SK-MEL-5 (cell line): Measurements from ENCODE around the gene TBC1D12. TPM values are rescaled to one million over a fixed set of nuclear protein-coding genes. Genes with fewer than 3 reads are reported as not detected.
"Not testable (repeated sequence)": the region's sequence is repeated elsewhere in the genome, so short reads cannot be mapped to it uniquely, and the experiment has no call there.

Source experiments
- DNase-seq: peaks from one replicate; pipeline ENCODE4 v3.0.0-alpha.2; 2016; ENCODE audit warnings: low read depth, low spot score
- in situ Hi-C: cut with HindIII; loops from 2 replicates; pipeline ENCODE4 v1.10.0; 2016; ENCODE audit warnings: low sequenced_read_pairs, high pct_unique_total_duplicates, low pct_unique_long_range_greater_than_20kb
- polyA plus RNA-seq, 2 experiments: library from polyadenylated mRNA; depleted of rRNA; stranded (reverse); fragments of >200 nt; gene quantifications; 2 replicates each; pipeline ENCODE4 v1.2.3, GENCODE V29; 2015
- total RNA-seq: library from RNA; depleted of rRNA; stranded (reverse); fragments of >200 nt; shearing (Covaris generic); gene quantifications from 2 replicates; pipeline ENCODE4 v1.2.3, GENCODE V29; 2014; rRNA removed

Gene TBC1D12
- 9.6 TPM in 2 replicates for total RNA-seq
- polyA plus RNA-seq (2015; cell fraction: cytosol; rRNA removed), result 2.8 and 5.3 TPM in 2 replicates
- polyA plus RNA-seq (2015; cell fraction: nucleus; rRNA removed), result 5.7 and 16.4 TPM in 2 replicates

GRCh38 chr10:94402204-94402842 is at the start of gene TBC1D12:
Gene TBC1D12 (plus strand): TSS chr10:94402541. CDS start chr10:94402614, 73 bp downstream.
- in situ Hi-C loops, result no loop called here
- peak; percentile 93 for DNase-seq

- in situ Hi-C loops, result no loop called here
- DNase-seq, result no peak
Observed at GRCh38 chr10:94353336-94353735, 49.0 kb upstream of the TBC1D12 start.

- in situ Hi-C loops, result no loop called here
Observed at GRCh38 chr10:94355841-94356240, 46.5 kb upstream of the TBC1D12 start.

GRCh38 chr10:94357193-94357592 is 45.1 kb upstream of the TBC1D12 start:
- in situ Hi-C loops, result no loop called here
- no peak for DNase-seq

More at GRCh38 chr10:94355841-94356240, 46.5 kb upstream of the TBC1D12 start:
- DNase-seq, result no peak

- in situ Hi-C loops, result no loop called here
- no peak for DNase-seq
Observed at GRCh38 chr10:94358480-94358879, 43.9 kb upstream of the TBC1D12 start.

- in situ Hi-C loops, result no loop called here
- peak; percentile 8 for DNase-seq
Observed at GRCh38 chr10:94361171-94361794, 41.1 kb upstream of the TBC1D12 start.

GRCh38 chr10:94362360-94363250 is 39.7 kb upstream of the TBC1D12 start, which contains the start of gene NOC3L:
Gene NOC3L (minus strand): TSS chr10:94362939. CDS start chr10:94362838, 101 bp downstream.
- in situ Hi-C loops, result no loop called here
- DNase-seq, result peak; percentile 89

GRCh38 chr10:94363251-94363565 is 39.1 kb upstream of the TBC1D12 start:
- in situ Hi-C loops, result no loop called here
- no peak for DNase-seq

- no peak for DNase-seq
- in situ Hi-C loops, result no loop called here
Observed at GRCh38 chr10:94364482-94364881, 37.9 kb upstream of the TBC1D12 start.

GRCh38 chr10:94366382-94366781 is 36.0 kb upstream of the TBC1D12 start:
- in situ Hi-C loops, result no loop called here
- DNase-seq, result no peak

GRCh38 chr10:94370501-94370900 is 31.8 kb upstream of the TBC1D12 start:
- DNase-seq, result peak; percentile 63
- in situ Hi-C loops, result no loop called here

GRCh38 chr10:94375374-94375773 is 27.0 kb upstream of the TBC1D12 start:
- no peak for DNase-seq
- in situ Hi-C loops, result no loop called here

GRCh38 chr10:94376865-94377264 is 25.5 kb upstream of the TBC1D12 start:
- in situ Hi-C loops, result no loop called here
- no peak for DNase-seq

GRCh38 chr10:94383530-94383929 is 18.8 kb upstream of the TBC1D12 start:
- in situ Hi-C loops, result no loop called here
- no peak for DNase-seq

GRCh38 chr10:94385733-94386132 is 16.6 kb upstream of the TBC1D12 start:
- in situ Hi-C loops, DNase-seq: not testable (repeated sequence)

GRCh38 chr10:94392117-94392516 is 10.2 kb upstream of the TBC1D12 start:
- in situ Hi-C loops, DNase-seq: not testable (repeated sequence)

GRCh38 chr10:94397549-94398370 is 4.6 kb upstream of the TBC1D12 start:
- DNase-seq, result no peak
- in situ Hi-C loops, result no loop called here
